CD14-positive monocyte (primary cell): Measurements from ENCODE around the gene CCDC136. TPM values are rescaled to one million over a fixed set of nuclear protein-coding genes. Genes with fewer than 3 reads are reported as not detected.

ENCODE experiments used
- DNase-seq, 3 donors: peaks; one replicate each; pipeline ENCODE4 v3.0.0-alpha.2; 2011 to 2022
- H2AFZ ChIP-seq: 2 replicates; pipeline ENCODE4 v1.6.0; 2012; ENCODE audit warnings: mild to moderate bottlenecking, low read depth, low read length, inconsistent platforms; ENCODE audit not compliant: insufficient read depth, poor library complexity, severe bottlenecking
- H3K27ac ChIP-seq, 2 donors: 1 replicate in 1 of 2; 2 replicates in 1 of 2; pipeline ENCODE4 v1.5.1; 2012 to 2013; ENCODE audit warnings: low read length in 2 of 2, control low read depth in 1 of 2, inconsistent platforms in 1 of 2, low read depth in 1 of 2, mild to moderate bottlenecking in 1 of 2
- H3K27me3 ChIP-seq, 2 donors: one replicate each; pipeline versions ENCODE4 v1.6.0 to v1.6.1; 2011 to 2013; ENCODE audit warnings: low read length in 2 of 2; ENCODE audit not compliant: control insufficient read depth in 2 of 2, insufficient read depth in 2 of 2
- H3K36me3 ChIP-seq, 2 donors: replicated peaks in 1 of 2; 1 replicate in 1 of 2; 2 replicates in 1 of 2; pipeline versions ENCODE4 v1.5.1 to v1.6.1; 2012 to 2013; ENCODE audit warnings: low read length in 2 of 2, control low read depth in 1 of 2, inconsistent platforms in 1 of 2, mild to moderate bottlenecking in 1 of 2; ENCODE audit not compliant: insufficient read depth in 2 of 2, control insufficient read depth in 1 of 2
- H3K4me1 ChIP-seq, 2 donors: 1 replicate in 1 of 2; 2 replicates in 1 of 2; pipeline versions ENCODE4 v1.5.1 to v1.6.1; 2012 to 2013; ENCODE audit warnings: low read length in 2 of 2, control low read depth in 1 of 2, inconsistent platforms in 1 of 2, mild to moderate bottlenecking in 1 of 2, moderate library complexity in 1 of 2; ENCODE audit not compliant: insufficient read depth in 2 of 2, control insufficient read depth in 1 of 2
- H3K4me2 ChIP-seq: replicated peaks from 2 replicates; pipeline ENCODE3; 2012; ENCODE audit warnings: low read length, moderate library complexity, mild to moderate bottlenecking; ENCODE audit not compliant: poor library complexity, severe bottlenecking; ENCODE audit errors: extremely low read depth
- H3K4me3 ChIP-seq, 3 experiments: fragments of 200-600 bp in 1 of 3; sonication (generic) in 1 of 3; replicated peaks in 1 of 3; 1 replicate in 2 of 3; 2 replicates in 1 of 3; pipeline ENCODE4 v1.5.1; 2011 to 2013; ENCODE audit warnings: low read length in 3 of 3, mild to moderate bottlenecking in 3 of 3, control low read depth in 2 of 3, low read depth in 2 of 3, inconsistent platforms in 1 of 3, moderate library complexity in 1 of 3
- H3K79me2 ChIP-seq: 2 replicates; pipeline ENCODE4 v1.6.0; 2012; ENCODE audit warnings: mild to moderate bottlenecking, control low read depth, inconsistent platforms, low read length, moderate library complexity; ENCODE audit not compliant: insufficient read depth
- H3K9ac ChIP-seq: 2 replicates; pipeline ENCODE4 v1.6.0; 2017; ENCODE audit warnings: low read length, mild to moderate bottlenecking; ENCODE audit not compliant: insufficient read depth, poor library complexity, severe bottlenecking
- H3K9me3 ChIP-seq, 2 donors: replicated peaks in 1 of 2; 1 replicate in 1 of 2; 2 replicates in 1 of 2; pipeline versions ENCODE4 v1.5.1 to v1.6.1; 2012 to 2013; ENCODE audit warnings: low read length in 2 of 2, control low read depth in 1 of 2; ENCODE audit not compliant: control insufficient read depth in 1 of 2, insufficient read depth in 1 of 2
- H4K20me1 ChIP-seq: 2 replicates; pipeline ENCODE4 v1.6.0; 2012; ENCODE audit warnings: mild to moderate bottlenecking, low read length, control low read depth, moderate library complexity; ENCODE audit not compliant: insufficient read depth
- H3K27ac Mint-ChIP-seq, 7 donors: one replicate each; pipeline ENCODE4 v1.8.0; 2020; ENCODE audit warnings: mild to moderate bottlenecking in 7 of 7, mixed read lengths in 7 of 7, moderate library complexity in 6 of 7, inconsistent platforms in 2 of 7
- H3K27me3 Mint-ChIP-seq, 3 donors: one replicate each; pipeline ENCODE4 v1.8.0; 2021 to 2022; ENCODE audit warnings: low read depth in 3 of 3, mild to moderate bottlenecking in 3 of 3, mixed read lengths in 3 of 3, moderate library complexity in 3 of 3, inconsistent platforms in 1 of 3
- H3K36me3 Mint-ChIP-seq, 2 donors: one replicate each; pipeline ENCODE4 v1.8.0; 2020; ENCODE audit warnings: mixed read lengths in 2 of 2, inconsistent platforms in 1 of 2, mild to moderate bottlenecking in 1 of 2
- H3K4me1 Mint-ChIP-seq: one replicate; pipeline ENCODE4 v1.8.0; 2020; ENCODE audit warnings: mild to moderate bottlenecking, mixed read lengths
- H3K4me3 Mint-ChIP-seq, 2 donors: one replicate each; pipeline ENCODE4 v1.8.0; 2020; ENCODE audit warnings: mild to moderate bottlenecking in 2 of 2, mixed read lengths in 2 of 2, moderate library complexity in 1 of 2
- H3K9me3 Mint-ChIP-seq, 7 donors: one replicate each; pipeline ENCODE4 v1.8.0; 2020 to 2022; ENCODE audit warnings: mixed read lengths in 7 of 7, mild to moderate bottlenecking in 6 of 7, moderate library complexity in 6 of 7, inconsistent platforms in 2 of 7
- WGBS: methylation state at CpG from one replicate; pipeline ENCODE4 v1.1.5; 2013; ENCODE audit warnings: missing lambda C conversion rate; ENCODE audit not compliant: insufficient coverage; 5-methylcytosine and 5-hydroxymethylcytosine counted together
- intact Hi-C, 2 donors: fragments of 100-400 bp; cut with micrococcal nuclease; formaldehyde crosslinking; loops; one replicate each; pipeline versions ENCODE4 v1.15.0 to v1.15.1; 2023
- polyA plus RNA-seq, 3 donors: library from polyadenylated mRNA; depleted of rRNA in 1 of 3; unstranded in 2 of 3; stranded (reverse) in 1 of 3; fragments of 300-500 nt in 2 of 3; fragments of >200 nt in 1 of 3; fragmentation: Illumina TruSeq in 2 of 3; gene quantifications; 1 replicate in 2 of 3; 2 replicates in 1 of 3; pipeline ENCODE4 v1.2.3, GENCODE V29; 2012 to 2021
- TF ChIP-seq, protein P1 (sequence below): fragments of 200-600 bp; IDR thresholded peaks from one replicate; pipeline ENCODE4 v1.8.0; 2022; ENCODE audit warnings: antibody characterized with exemption, mild to moderate bottlenecking

CCDC136 gene
- polyA plus RNA-seq, 3 donors, result 0.26 to 2.6 TPM; not detected in 1

DNA sequence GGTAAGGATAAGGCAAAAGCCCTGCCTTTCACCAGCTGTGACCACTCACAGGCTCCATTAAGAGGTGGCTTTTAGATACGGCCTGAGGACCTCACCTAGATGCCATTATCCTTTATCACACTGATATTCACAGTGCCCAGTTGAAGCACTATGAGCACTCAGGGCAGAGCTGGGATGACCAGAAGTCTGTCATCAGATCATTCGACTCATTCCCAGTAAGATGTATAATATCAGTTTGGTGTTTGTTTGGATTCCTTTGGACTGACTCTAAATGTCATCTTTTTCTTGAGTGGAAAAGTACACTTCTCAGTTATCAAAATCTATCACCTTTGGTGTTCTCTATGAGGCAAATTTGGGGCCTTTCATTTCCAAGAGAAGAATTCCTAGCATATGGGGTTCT lies 18.7 kb downstream of the CCDC136 start:
- Mint-ChIP-seq H3K9me3 (peaks cover 0 to 1% (median 0%) of the 10 kb centered on the region in 7 donors), H3K4me3 (no peak overlapping the region), H3K36me3 (no peaks in the 10 kb centered on the region), H3K27me3 (peaks cover 1 to 2% (median 2%) of the 10 kb centered on the region in 3 donors), H3K4me1 (peaks cover 13% of the 10 kb centered on the region), H3K27ac (no peak overlapping the region)
- Histone ChIP-seq H3K4me3 (no peak overlapping the region), H3K9ac (no peak overlapping the region), H3K27ac (no peak overlapping the region), H3K4me2 (no peak overlapping the region), H3K27me3 (no peaks in the 10 kb centered on the region), H2AFZ (no peak overlapping the region), H3K36me3 (no peaks in the 10 kb centered on the region), H4K20me1 (no peaks in the 10 kb centered on the region), H3K4me1 (peaks cover 26 to 28% of the 10 kb centered on the region in 2 donors), H3K79me2 (no peaks in the 10 kb centered on the region), H3K9me3 (no peaks in the 10 kb centered on the region)
- TF ChIP-seq, protein P1, sequence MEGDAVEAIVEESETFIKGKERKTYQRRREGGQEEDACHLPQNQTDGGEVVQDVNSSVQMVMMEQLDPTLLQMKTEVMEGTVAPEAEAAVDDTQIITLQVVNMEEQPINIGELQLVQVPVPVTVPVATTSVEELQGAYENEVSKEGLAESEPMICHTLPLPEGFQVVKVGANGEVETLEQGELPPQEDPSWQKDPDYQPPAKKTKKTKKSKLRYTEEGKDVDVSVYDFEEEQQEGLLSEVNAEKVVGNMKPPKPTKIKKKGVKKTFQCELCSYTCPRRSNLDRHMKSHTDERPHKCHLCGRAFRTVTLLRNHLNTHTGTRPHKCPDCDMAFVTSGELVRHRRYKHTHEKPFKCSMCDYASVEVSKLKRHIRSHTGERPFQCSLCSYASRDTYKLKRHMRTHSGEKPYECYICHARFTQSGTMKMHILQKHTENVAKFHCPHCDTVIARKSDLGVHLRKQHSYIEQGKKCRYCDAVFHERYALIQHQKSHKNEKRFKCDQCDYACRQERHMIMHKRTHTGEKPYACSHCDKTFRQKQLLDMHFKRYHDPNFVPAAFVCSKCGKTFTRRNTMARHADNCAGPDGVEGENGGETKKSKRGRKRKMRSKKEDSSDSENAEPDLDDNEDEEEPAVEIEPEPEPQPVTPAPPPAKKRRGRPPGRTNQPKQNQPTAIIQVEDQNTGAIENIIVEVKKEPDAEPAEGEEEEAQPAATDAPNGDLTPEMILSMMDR, result no peak
- DNase-seq, result no peak
- no CpG with 5 or more reads among the region's 2 CpGs for WGBS
- intact Hi-C loops, result no loop called here

- Histone ChIP-seq H3K27me3 (no peaks in the 10 kb centered on the region), H3K4me2 (no peak overlapping the region), H3K4me3 (no peak overlapping the region), H3K4me1 (peaks cover 31 to 33% of the 10 kb centered on the region in 2 donors), H4K20me1 (no peaks in the 10 kb centered on the region), H3K79me2 (no peaks in the 10 kb centered on the region), H3K27ac (no peak overlapping the region), H3K9ac (no peak overlapping the region), H3K36me3 (no peaks in the 10 kb centered on the region), H3K9me3 (no peaks in the 10 kb centered on the region), H2AFZ (no peak overlapping the region)
- Mint-ChIP-seq H3K36me3 (no peaks in the 10 kb centered on the region), H3K4me1 (peaks cover 18% of the 10 kb centered on the region), H3K27ac (no peak overlapping the region), H3K9me3 (peaks cover 0 to 2% (median 0%) of the 10 kb centered on the region in 7 donors), H3K4me3 (no peak overlapping the region), H3K27me3 (peaks cover 1 to 2% (median 2%) of the 10 kb centered on the region in 3 donors)
- 100% methylated on average over 1 of the region's 3 CpGs for WGBS
- intact Hi-C loops, result no loop called here
- TF ChIP-seq, protein P1, result no peak
- no peak for DNase-seq
Measured at GRCh38 chr7:128810997-128811396, 19.2 kb downstream of the CCDC136 start.
